A549 (cell line): Measurements from ENCODE around the gene ITGBL1. TPM values are rescaled to one million over a fixed set of nuclear protein-coding genes. Genes with fewer than 3 reads are reported as not detected.

Experiments
- ATAC-seq, 2 experiments: fragments of 200-7000 bp in 1 of 2; fragments of >200 bp in 1 of 2; cut with Nextera tagmentation in 1 of 2; cut with Tn5 transposase in 1 of 2; 3 replicates each; pipeline versions ENCODE4 v1.8.0 to v1.9.1; 2018 to 2020; ENCODE audit warnings: mild to moderate bottlenecking in 1 of 2, moderate library complexity in 1 of 2
- CTCF ChIA-PET: fragments of 300-600 bp; sonication (Branson Sonifier 250); formaldehyde crosslinking; extraction: SDS; loops from one replicate; lab custom pipeline; 2021; ENCODE audit warnings: antibody characterized with exemption, inconsistent platforms; lab: Yijun Ruan, JAX
- POLR2A ChIA-PET: fragments of 350-600 bp; formaldehyde crosslinking; extraction: SDS; loops from one replicate; lab custom pipeline; 2021; ENCODE audit warnings: antibody characterized with exemption, inconsistent platforms; lab: Yijun Ruan, JAX
- DNase-seq, 2 experiments: peaks; one replicate each; pipeline versions ENCODE4 v3.0.0 to v3.0.0-alpha.2; 2011 to 2016; ENCODE audit warnings: low read depth in 1 of 2, low spot score in 1 of 2
- FAIRE-seq: peaks from 2 replicates; lab custom pipeline; 2011; peaks lifted over from hg19 to GRCh38; lab: Jason Lieb, UNC
- H3K27ac ChIP-seq, 2 experiments: fragments of >200 bp; sonication (Bioruptor Twin); formaldehyde crosslinking; 3 replicates each; pipeline ENCODE4 v1.5.1; 2016 to 2017
- H3K4me1 ChIP-seq: fragments of >200 bp; sonication (Bioruptor Twin); formaldehyde crosslinking; 3 replicates; pipeline ENCODE4 v1.6.1; 2016
- H3K4me2 ChIP-seq: fragments of >200 bp; sonication (Bioruptor Twin); formaldehyde crosslinking; 3 replicates; pipeline ENCODE4 v1.6.1; 2016
- H3K4me3 ChIP-seq: fragments of >200 bp; sonication (Bioruptor Twin); formaldehyde crosslinking; 3 replicates; pipeline ENCODE4 v1.5.1; 2016
- H3K9me3 ChIP-seq: fragments of >200 bp; sonication (Bioruptor Twin); formaldehyde crosslinking; 3 replicates; pipeline ENCODE4 v1.6.1; 2016
- BHLHE40 ChIP-seq: IDR thresholded peaks from 2 replicates; pipeline ENCODE4 v1.6.1; 2012; ENCODE audit warnings: low read depth, low read length, inconsistent platforms
- CBX2 ChIP-seq: fragments of 200-600 bp; sonication (generic); IDR thresholded peaks from 2 replicates; pipeline ENCODE4 v1.6.1; 2016; ENCODE audit warnings: low read depth, mild to moderate bottlenecking, borderline replicate concordance
- CHD4 ChIP-seq: fragments of 200-600 bp; sonication (generic); IDR thresholded peaks from 2 replicates; pipeline ENCODE4 v1.6.1; 2016; ENCODE audit warnings: antibody characterized with exemption, mild to moderate bottlenecking, borderline replicate concordance
- ESRRA ChIP-seq: fragments of 150-350 bp; IDR thresholded peaks from 2 replicates; pipeline ENCODE4 v1.6.1; 2014; ENCODE audit warnings: mild to moderate bottlenecking, low read length, borderline replicate concordance
- FOSL2 ChIP-seq, 2 experiments: fragments of 450-650 bp in 1 of 2; fragments of >200 bp in 1 of 2; sonication (Bioruptor Twin) in 1 of 2; formaldehyde crosslinking; IDR thresholded peaks; 2 replicates each; pipeline versions ENCODE4 v1.5.0 to v1.6.1; 2016 to 2020; ENCODE audit warnings: mild to moderate bottlenecking in 1 of 2, moderate library complexity in 1 of 2
- GATA3 ChIP-seq: IDR thresholded peaks from 2 replicates; pipeline ENCODE4 v1.6.1; 2012; ENCODE audit warnings: borderline replicate concordance
- JUN ChIP-seq, 2 experiments: fragments of >200 bp; sonication (Bioruptor Twin); formaldehyde crosslinking; IDR thresholded peaks; 2 replicates in 1 of 2; 3 replicates in 1 of 2; pipeline ENCODE4 v1.6.1; 2016 to 2017
- JUNB ChIP-seq: fragments of >200 bp; sonication (Bioruptor Twin); formaldehyde crosslinking; IDR thresholded peaks from 2 replicates; pipeline ENCODE4 v1.6.1; 2016
- MYC ChIP-seq: IDR thresholded peaks from 2 replicates; pipeline ENCODE4 v1.6.1; 2012; ENCODE audit warnings: mild to moderate bottlenecking, inconsistent platforms, low read length, improper control_type of control experiment, borderline replicate concordance
- NFE2L2 ChIP-seq: fragments of 150-350 bp; conservative IDR thresholded peaks from 2 replicates; pipeline ENCODE4 v1.6.1; 2014; ENCODE audit warnings: low read length
- NR3C1 ChIP-seq: fragments of >200 bp; sonication (Bioruptor Twin); formaldehyde crosslinking; IDR thresholded peaks from 3 replicates; pipeline ENCODE4 v1.6.1; 2017
- RAD21 ChIP-seq, 2 experiments: fragments of >200 bp in 1 of 2; sonication (Bioruptor Twin) in 1 of 2; formaldehyde crosslinking in 1 of 2; IDR thresholded peaks in 1 of 2; conservative IDR thresholded peaks in 1 of 2; 2 replicates in 1 of 2; 3 replicates in 1 of 2; pipeline ENCODE4 v1.6.1; 2012 to 2018; ENCODE audit warnings: inconsistent platforms in 1 of 2
- RFX5 ChIP-seq: fragments of 450-650 bp; IDR thresholded peaks from 2 replicates; pipeline ENCODE4 v1.7.1; 2014; ENCODE audit warnings: antibody characterized with exemption, mild to moderate bottlenecking, moderate library complexity
- RNF2 ChIP-seq: fragments of 200-600 bp; sonication (generic); IDR thresholded peaks from 2 replicates; pipeline ENCODE4 v1.6.1; 2016; ENCODE audit warnings: low read depth, mild to moderate bottlenecking, antibody characterized with exemption, moderate library complexity, borderline replicate concordance
- SMC3 ChIP-seq: fragments of >200 bp; sonication (Bioruptor Twin); formaldehyde crosslinking; IDR thresholded peaks from 3 replicates; pipeline ENCODE4 v1.6.1; 2018; ENCODE audit warnings: inconsistent platforms
- SREBF2 ChIP-seq: fragments of 450-650 bp; IDR thresholded peaks from 2 replicates; pipeline ENCODE4 v1.6.1; 2014; ENCODE audit warnings: mild to moderate bottlenecking, moderate library complexity
- TFCP2L1 ChIP-seq: fragments of 250-450 bp; sonication (Bioruptor Pico); IDR thresholded peaks from 2 replicates; pipeline ENCODE4 v1.5.0; 2021; ENCODE audit warnings: mild to moderate bottlenecking
- ZC3H11A ChIP-seq: fragments of 450-650 bp; IDR thresholded peaks from 2 replicates; pipeline ENCODE4 v1.6.1; 2014; ENCODE audit warnings: antibody characterized with exemption, mild to moderate bottlenecking
- ZSCAN20 ChIP-seq: fragments of 250-450 bp; sonication (Bioruptor Pico); IDR thresholded peaks from 2 replicates; pipeline ENCODE4 v1.8.0; 2022; ENCODE audit warnings: mild to moderate bottlenecking, moderate library complexity
- WGBS: methylation state at CpG from one replicate; pipeline ENCODE4 v1.1.6; 2017; ENCODE audit errors: missing lambda C conversion rate; 5-methylcytosine and 5-hydroxymethylcytosine counted together
- polyA plus RNA-seq, 4 experiments: library from polyadenylated mRNA; depleted of rRNA in 3 of 4; stranded (reverse); fragments of >200 nt; fragmentation: RNase III in 1 of 4; extraction: RNeasy Plus Mini Kit Qiagen cat#74134 plus additional on column Dnase treatment in 1 of 4; gene quantifications; 2 replicates in 3 of 4; 3 replicates in 1 of 4; pipeline ENCODE4 v1.2.3, GENCODE V29; 2011 to 2017
- TF ChIP-seq, protein P1 (sequence below): fragments of 450-650 bp; IDR thresholded peaks from 2 replicates; pipeline ENCODE4 v1.6.1; 2014; ENCODE audit warnings: antibody characterized with exemption
- TF ChIP-seq, protein P2 (sequence below): fragments of >200 bp; sonication (Bioruptor Twin); formaldehyde crosslinking; IDR thresholded peaks from 3 replicates; pipeline ENCODE4 v1.6.1; 2016
- TF ChIP-seq, protein P3 (sequence below): fragments of >200 bp; sonication (Bioruptor Twin); formaldehyde crosslinking; IDR thresholded peaks from 2 replicates; pipeline ENCODE4 v1.6.1; 2016
- TF ChIP-seq, protein P4 (sequence below): fragments of 200-600 bp; sonication (generic); IDR thresholded peaks from 2 replicates; pipeline ENCODE4 v1.6.1; 2016; ENCODE audit warnings: antibody characterized with exemption, mild to moderate bottlenecking, moderate library complexity

ITGBL1 gene
- polyA plus RNA-seq, 2 of the 4 experiments (the other 2 are of a cell fraction) = 0.40 to 1.3 TPM

DNA sequence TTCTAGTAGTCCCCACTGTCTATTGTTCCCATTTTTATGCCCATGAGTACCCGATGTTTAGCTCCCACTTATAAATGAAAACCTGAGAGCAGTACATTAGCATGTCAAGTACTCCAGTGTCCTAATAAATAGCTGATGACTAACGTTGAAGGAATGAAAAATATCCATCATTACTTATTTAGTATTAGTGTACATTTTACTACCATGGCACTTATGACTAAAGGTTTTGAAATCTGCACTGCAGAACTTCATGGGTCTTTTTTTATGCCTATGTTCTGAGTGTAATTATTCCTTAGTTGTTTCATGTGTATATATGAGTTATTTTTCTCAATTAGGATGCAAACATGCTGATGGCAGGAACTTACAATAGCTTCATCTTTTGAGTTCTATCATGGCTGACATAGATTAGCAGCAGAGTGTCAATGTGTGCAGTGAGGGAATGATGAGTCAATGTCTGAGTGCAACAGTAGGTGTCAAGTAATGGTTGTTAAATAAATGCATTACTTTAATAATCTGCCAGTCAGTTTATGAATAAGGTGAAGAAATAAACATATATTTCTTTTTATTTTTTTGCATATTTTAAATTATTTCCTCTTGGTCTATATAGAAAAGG is 188.4 kb downstream of the ITGBL1 start:
- Histone ChIP-seq H3K9me3 (no peaks in the 10 kb centered on the region), H3K27ac (no peak overlapping the region; a peak in 1 of 6 replicates), H3K4me2 (peak overlapping the region; percentile 44), H3K4me3 (no peak overlapping the region), H3K4me1 (peaks cover 18% of the 10 kb centered on the region)
- ChIA-PET CTCF (interaction anchor here (1.7 kb wide), 1 partner anchor 15 kb away, joined by 3 read pairs; no protein-coding TSS in a partner anchor), POLR2A (no interaction called here)
- no peak for FAIRE-seq
- peak; percentile 46; the same call in 1 of the 2 replicates for TF ChIP-seq JUNB
- 0 out of 2 replicates have a peak, but pooled peaks have one; percentile 13 for TF ChIP-seq FOSL2 (IDR thresholded peaks at IDR 0.05)
- peak; percentile 48; the same call in 1 of the 2 replicates for TF ChIP-seq FOSL2 (CRISPR knock-in tag; IDR thresholded peaks at IDR 0.05)
- no peak for TF ChIP-seq TFCP2L1 (CRISPR knock-in tag)
- TF ChIP-seq BHLHE40 = no peak
- peak in 1 of 2 experiments; percentile 20 for DNase-seq
- 14% methylated on average over 2 of the region's 2 CpGs for WGBS
- peak; percentile 56 to 64; a peak in 3 of 6 replicates for ATAC-seq

DNA sequence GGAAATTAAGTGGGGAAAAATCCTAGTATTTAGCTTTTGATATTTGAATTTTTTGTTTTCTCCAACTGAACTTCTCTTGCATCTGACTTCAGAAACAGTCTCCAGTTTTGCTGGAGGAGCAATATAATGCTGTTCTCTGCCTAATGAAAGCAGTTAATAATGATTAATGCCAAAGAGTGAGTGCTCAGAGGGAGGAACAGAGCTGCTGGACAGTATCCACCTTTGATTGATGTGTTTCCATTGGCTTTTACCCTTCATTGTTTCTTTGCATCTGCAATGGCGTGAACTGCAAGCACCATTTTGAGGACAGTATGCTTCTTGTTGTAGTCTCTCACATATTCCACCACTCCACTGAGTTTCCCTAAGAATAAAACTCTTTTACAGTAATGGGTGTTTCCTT is 193.4 kb downstream of the ITGBL1 start:
- no peak for TF ChIP-seq CBX2
- TF ChIP-seq CHD4 = no peak
- no peak for TF ChIP-seq MYC
- TF ChIP-seq, protein P1, sequence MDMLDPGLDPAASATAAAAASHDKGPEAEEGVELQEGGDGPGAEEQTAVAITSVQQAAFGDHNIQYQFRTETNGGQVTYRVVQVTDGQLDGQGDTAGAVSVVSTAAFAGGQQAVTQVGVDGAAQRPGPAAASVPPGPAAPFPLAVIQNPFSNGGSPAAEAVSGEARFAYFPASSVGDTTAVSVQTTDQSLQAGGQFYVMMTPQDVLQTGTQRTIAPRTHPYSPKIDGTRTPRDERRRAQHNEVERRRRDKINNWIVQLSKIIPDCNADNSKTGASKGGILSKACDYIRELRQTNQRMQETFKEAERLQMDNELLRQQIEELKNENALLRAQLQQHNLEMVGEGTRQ = no peak
- TF ChIP-seq, protein P2, sequence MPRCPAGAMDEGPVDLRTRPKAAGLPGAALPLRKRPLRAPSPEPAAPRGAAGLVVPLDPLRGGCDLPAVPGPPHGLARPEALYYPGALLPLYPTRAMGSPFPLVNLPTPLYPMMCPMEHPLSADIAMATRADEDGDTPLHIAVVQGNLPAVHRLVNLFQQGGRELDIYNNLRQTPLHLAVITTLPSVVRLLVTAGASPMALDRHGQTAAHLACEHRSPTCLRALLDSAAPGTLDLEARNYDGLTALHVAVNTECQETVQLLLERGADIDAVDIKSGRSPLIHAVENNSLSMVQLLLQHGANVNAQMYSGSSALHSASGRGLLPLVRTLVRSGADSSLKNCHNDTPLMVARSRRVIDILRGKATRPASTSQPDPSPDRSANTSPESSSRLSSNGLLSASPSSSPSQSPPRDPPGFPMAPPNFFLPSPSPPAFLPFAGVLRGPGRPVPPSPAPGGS = no peak
- TF ChIP-seq RFX5 = no peak
- TF ChIP-seq, protein P3, sequence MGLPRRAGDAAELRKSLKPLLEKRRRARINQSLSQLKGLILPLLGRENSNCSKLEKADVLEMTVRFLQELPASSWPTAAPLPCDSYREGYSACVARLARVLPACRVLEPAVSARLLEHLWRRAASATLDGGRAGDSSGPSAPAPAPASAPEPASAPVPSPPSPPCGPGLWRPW = no peak
- TF ChIP-seq SMC3 = no peak
- no peak for TF ChIP-seq SREBF2
- TF ChIP-seq RNF2 = no peak
- TF ChIP-seq NR3C1 = no peak
- TF ChIP-seq GATA3 = no peak
- TF ChIP-seq ZC3H11A = no peak
- TF ChIP-seq JUN (IDR thresholded peaks at IDR 0.05) = no peak
- no peak for TF ChIP-seq ZSCAN20 (CRISPR knock-in tag)
- TF ChIP-seq ESRRA = no peak
- TF ChIP-seq NFE2L2 = no peak
- no peak for TF ChIP-seq RAD21 (conservative IDR thresholded peaks at IDR 0.05 in 1 of 2, IDR thresholded peaks at IDR 0.05 in 1 of 2)
- TF ChIP-seq, protein P4, sequence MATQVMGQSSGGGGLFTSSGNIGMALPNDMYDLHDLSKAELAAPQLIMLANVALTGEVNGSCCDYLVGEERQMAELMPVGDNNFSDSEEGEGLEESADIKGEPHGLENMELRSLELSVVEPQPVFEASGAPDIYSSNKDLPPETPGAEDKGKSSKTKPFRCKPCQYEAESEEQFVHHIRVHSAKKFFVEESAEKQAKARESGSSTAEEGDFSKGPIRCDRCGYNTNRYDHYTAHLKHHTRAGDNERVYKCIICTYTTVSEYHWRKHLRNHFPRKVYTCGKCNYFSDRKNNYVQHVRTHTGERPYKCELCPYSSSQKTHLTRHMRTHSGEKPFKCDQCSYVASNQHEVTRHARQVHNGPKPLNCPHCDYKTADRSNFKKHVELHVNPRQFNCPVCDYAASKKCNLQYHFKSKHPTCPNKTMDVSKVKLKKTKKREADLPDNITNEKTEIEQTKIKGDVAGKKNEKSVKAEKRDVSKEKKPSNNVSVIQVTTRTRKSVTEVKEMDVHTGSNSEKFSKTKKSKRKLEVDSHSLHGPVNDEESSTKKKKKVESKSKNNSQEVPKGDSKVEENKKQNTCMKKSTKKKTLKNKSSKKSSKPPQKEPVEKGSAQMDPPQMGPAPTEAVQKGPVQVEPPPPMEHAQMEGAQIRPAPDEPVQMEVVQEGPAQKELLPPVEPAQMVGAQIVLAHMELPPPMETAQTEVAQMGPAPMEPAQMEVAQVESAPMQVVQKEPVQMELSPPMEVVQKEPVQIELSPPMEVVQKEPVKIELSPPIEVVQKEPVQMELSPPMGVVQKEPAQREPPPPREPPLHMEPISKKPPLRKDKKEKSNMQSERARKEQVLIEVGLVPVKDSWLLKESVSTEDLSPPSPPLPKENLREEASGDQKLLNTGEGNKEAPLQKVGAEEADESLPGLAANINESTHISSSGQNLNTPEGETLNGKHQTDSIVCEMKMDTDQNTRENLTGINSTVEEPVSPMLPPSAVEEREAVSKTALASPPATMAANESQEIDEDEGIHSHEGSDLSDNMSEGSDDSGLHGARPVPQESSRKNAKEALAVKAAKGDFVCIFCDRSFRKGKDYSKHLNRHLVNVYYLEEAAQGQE = no peak
- no peaks in the 10 kb centered on the region for H3K9me3 ChIP-seq
- H3K4me2 ChIP-seq = no peak overlapping the region
- peaks cover 22% of the 10 kb centered on the region for H3K4me1 ChIP-seq
- DNase-seq = no peak
- POLR2A ChIA-PET = no interaction called here
- WGBS = 100% methylated on average over 1 of the region's 1 CpG
- CTCF ChIA-PET = interaction anchor here (0.6 kb wide), 1 partner anchor 11 kb away, joined by 3 read pairs; no protein-coding TSS in a partner anchor
- FAIRE-seq = no peak
- no peak overlapping the region for H3K27ac ChIP-seq
- ATAC-seq = no peak
- no peak overlapping the region for H3K4me3 ChIP-seq
